Renal pelvis (tissue), 4 donors: ENCODE measurements around the gene SHROOM1. TPM values are rescaled to one million over a fixed set of nuclear protein-coding genes. Genes with fewer than 3 reads are reported as not detected.

Experiments
- DNase-seq: peaks from one replicate; pipeline ENCODE4 v3.0.0-alpha.2; 2013
- polyA plus RNA-seq, 3 donors: library from polyadenylated mRNA; unstranded; fragments of 120-200 nt; gene quantifications; one replicate each; pipeline ENCODE4 v1.2.1, GENCODE V29; 2013; ENCODE audit not compliant: insufficient read length in 3 of 3

Gene SHROOM1
- polyA plus RNA-seq, 3 donors = 12.7 to 20.9 (median 20.6) TPM

DNA sequence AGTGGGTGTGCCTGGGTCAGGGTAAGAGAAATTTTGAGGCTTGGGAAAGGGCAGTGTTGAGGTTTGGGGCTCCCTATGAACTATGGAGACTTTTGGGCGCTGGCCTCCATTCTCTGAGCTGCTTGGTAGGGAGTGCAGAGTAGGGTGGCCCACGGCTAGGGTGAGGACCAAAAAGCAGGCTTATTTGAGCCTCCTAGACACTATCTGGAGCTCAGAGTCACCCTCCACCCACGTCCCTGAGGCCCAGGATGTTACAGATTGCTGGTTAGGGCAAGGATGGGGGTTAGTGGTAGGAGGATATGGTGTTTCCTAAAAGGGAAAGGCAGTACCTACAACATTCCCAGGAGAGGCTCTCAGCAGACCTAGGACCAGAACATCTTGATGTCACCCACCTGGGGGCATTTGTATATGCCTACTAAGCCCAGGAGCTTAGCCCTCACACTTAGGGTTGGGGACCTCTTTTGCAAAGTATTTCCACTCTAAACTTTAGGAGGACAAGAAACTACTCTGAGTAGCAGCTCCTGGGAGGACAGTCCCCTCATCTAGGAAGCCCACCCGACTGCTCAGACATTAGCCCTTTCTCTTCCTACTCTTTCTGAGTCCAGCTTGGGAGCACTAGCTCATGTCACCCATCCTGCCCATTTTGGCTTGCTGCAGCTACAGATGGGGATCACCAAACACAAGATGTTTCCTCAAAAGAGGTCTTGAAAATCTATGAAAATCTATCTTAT is 2.3 kb downstream of the SHROOM1 start:
- DNase-seq = no peak

DNA sequence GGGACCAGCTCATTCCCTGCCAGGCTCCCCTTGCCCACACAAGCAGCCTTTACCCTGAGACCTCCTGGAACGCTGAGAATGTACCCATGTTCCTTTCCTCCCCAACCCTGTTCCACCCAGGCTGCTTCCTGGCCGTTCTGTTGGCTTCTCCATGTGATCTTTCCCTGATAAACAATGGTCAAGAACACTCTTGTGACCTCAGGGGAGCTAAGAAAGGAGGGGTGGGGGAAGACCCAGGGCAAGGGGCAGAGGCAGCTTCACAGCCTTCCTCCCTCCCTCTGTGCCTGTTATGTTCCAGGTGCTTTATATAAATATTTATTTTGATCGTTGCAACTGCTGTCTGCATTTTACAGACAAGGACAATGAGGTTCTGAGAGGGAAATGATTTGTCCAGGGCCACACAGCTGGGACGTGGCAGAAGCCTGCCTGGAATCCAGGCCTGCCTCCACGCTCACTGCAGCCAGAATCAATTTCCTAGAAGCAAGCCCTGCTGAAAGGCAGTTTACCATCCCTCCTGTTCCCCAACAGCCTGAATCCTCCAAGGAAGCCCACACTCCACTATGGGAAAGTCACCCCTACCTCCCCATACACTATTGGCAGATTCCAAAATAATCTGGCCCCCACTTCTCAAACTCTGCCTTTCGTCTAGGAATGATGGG is 3.9 kb downstream of the SHROOM1 start:
- DNase-seq = no peak

DNA sequence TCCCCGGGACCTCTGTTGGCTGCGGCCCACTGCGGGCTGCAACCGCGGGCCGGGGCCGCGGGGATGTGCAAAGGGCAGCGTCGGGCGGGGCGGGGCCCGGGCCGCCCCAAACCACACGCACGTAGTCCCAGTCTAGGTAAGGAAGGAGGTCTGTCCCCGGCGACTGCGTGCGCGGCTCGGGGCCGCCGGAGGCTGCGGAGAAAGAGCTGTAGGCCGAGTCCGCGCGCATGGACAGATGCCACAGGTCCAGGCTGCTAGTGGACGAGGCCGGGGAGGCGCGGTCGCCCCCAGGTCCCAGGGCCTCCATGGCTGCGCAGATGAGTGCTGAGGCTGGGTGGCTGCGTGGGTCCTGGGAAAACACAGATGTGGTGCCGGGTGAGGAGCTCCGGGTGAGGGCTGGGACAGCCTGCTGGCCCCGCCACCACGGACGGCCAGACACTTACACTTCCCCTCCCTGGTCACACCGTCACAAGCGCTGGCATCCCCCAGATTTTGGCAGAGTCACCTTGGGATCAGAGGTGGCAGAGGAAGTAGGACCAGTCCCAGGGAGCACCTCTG is 4.5 kb downstream of the SHROOM1 start:
- no peak for DNase-seq

DNA sequence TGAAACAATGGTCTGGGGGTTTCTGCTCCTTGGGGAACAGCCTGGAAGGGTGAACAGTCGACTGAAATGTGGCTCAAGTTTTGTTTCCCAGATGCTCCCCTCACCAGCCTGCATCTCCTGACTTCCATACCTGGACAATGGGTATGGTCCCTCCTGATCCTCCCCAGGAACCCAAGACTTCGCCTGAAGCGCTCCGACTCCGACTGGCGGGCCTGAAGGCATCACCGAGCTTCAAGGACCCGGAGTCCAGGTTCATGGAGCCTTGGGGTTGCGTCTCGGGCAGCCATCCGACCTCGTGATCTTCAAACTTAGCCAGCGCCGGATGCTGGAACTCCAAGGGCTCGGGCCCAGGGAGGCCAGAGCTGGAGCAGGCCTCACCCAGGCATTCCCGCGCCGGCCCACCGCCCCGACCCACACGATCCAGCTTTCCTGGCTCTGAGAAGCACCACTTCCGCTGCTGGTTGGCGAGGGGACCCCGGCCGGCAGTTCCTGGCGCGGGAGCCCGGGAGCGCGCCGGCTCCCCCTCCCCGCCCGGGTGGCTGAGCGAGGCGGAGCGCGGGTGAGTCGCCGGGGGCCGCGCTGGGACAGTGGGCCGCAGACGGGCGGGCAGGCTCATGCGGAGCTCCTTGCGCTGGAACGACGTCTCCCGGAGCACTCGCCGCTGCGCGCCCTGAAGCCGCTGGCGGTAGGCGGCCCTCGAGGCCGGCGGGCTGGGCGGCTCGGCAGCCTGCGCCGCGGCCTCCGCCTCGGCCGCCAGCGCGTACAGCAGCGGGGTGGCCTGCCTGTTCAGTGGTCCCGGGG is 5.2 kb downstream of the SHROOM1 start:
- DNase-seq = no peak

GRCh38 chr5:132824426-132824825 is 6.0 kb downstream of the SHROOM1 start:
- no peak for DNase-seq

DNA sequence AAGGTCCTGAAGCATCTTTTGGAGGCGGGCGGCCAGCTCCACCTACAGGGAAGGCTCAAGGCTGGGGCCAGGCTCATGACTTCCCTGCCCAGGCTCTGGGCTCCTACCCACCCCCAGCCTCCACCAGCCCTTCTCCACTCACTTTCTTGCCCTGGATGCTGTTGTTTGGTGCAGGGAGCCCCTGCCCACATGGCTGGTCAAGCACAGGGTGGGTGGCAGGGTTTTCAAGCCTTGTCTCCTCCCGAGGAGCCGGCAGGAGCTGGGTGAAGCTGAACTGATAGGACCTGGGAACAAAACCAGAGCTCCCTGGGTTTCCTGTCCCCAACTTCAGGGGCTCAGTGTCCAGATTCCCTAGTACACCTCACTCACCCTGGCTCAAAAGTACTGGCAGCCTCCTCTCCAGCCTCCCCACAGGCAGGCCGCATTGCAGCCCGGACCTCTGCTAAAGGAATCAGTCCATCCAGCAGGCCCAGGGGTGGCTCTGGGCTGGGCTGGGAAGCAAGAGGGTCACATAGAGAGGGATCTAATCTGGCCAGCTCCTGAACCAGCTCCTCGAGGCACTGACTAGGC is 6.9 kb downstream of the SHROOM1 start:
- DNase-seq = no peak

DNA sequence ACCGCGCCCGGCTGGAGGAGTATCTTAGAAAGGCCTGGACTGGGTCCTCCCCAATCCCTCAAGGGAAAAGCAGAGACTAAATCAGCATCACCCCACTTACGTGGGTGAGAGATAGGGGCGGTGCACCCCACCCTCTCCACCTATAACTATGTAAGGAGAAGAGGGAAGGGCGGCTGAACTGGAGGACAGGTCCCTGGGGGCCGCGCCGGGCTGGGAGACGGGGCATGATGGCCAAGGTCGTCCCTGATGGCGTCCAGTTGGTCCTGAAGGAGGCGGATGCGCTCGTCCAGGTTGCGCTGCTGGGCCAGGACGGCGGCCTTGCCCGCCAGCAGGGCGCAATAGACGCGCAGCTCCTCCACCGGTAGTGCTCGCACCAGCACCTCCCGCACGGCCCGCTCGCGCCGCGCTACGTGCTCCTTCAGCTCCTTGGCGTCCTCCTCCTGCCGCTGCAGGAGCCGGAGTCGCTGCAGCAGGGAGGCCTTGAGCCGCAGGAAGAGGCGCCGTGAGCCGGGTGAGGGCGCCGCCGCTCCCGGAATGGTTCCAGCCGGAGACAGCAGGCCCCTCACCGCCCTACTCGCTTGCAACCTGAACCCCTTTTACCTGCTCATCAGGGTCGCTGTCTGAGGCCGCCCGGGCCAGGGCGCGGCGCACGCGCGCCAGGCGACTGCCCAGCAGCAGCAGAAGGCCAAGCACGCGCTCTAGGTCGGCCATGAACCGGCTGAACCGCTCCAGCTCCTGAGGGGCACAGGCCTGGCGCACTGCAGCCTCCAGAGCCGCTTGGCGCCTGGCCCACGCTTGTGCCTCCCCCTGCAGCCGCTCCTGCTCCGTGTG is 7.6 kb downstream of the SHROOM1 start:
- no peak for DNase-seq

- no peak for DNase-seq
These were observed 8.7 kb downstream of the SHROOM1 start for GRCh38 chr5:132821791-132822190.

GRCh38 chr5:132821350-132821749 is 9.1 kb downstream of the SHROOM1 start:
- no peak for DNase-seq

- DNase-seq = peak; percentile 90
These were observed 10.2 kb downstream of the SHROOM1 start for GRCh38 chr5:132820162-132820754.

- no peak for DNase-seq
These were observed 11.0 kb downstream of the SHROOM1 start for GRCh38 chr5:132819468-132819867.

- DNase-seq = no peak
These were observed 13.4 kb downstream of the SHROOM1 start for GRCh38 chr5:132817011-132817410.

DNA sequence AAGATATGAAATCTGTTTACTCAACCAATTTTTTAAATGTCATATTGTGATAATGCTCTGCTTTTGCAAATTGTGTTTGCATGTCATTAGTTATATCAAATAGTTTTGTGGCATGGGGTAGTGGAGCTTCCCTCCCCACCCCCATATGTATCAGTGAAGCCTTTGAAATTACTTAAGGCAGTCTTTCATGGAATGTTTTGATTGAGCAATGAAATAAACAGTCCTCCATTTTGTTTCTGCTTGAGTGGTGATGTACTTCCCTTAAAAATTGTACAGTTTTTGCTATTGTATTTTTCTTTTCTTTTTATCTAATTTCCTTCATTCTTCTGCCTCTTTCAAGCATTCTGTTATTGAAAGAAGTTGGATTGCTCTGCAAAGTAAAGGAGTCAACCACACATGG is 13.9 kb downstream of the SHROOM1 start:
- DNase-seq = no peak

- DNase-seq = no peak
These were observed 14.4 kb downstream of the SHROOM1 start for GRCh38 chr5:132816083-132816482.

- no peak for DNase-seq
These were observed 15.0 kb downstream of the SHROOM1 start for GRCh38 chr5:132815454-132815853.

GRCh38 chr5:132814503-132815294 is 15.7 kb downstream of the SHROOM1 start:
- no peak for DNase-seq

GRCh38 chr5:132813599-132814502 is 16.6 kb downstream of the SHROOM1 start:
- DNase-seq = no peak

DNA sequence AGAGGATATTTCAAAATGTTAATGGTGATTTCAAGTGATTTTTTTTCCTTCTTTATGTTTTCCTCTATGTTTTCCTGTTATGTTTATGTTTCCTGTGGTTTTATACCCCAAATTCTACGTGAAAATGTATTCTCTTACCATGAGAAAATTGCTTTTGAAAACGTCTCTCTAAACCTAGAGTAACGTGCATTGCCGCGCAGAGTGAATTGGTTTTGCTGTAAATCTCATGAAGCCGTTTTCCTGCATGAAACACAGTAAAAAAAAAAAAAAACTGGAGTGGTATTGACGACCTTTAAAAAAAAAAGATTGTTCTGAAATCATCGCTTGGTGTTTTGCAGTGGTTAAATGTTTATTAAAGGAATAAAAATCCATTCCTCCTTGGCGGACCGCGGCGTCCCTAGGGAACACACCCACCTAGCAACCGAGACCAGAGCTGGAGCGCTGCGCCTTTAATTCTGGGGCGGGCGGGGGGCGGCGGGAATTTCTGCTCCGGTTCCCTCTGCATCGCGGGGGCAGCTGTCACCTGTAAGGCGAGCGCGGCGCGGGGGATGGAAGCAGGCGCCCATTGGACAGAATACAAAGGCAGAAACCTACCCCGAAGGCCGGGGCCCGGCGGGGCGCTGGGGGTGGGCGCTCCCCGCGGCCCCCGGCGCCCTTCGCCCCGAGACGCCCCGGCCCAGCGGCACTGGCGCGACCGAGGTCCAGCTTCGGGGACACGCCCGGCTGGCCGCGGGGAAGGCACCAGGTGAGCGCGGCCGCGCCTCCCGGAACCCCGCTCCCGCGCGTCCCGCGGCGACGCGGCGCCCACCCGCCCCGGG is 17.5 kb downstream of the SHROOM1 start, which contains the start of gene SOWAHA:
Gene SOWAHA, plus strand, starts transcription at position 522 of the 818 bp plus-strand sequence. CDS start 320 bp downstream, outside the sequence.
- DNase-seq = no peak
